A549 (cell line): ENCODE results near the gene AUTS2.

Source experiments
- BHLHE40 ChIP-seq: IDR thresholded peaks from 2 replicates; pipeline ENCODE4 v1.6.1; 2012; ENCODE audit warnings: low read depth, low read length, inconsistent platforms
- CBX2 ChIP-seq: fragments of 200-600 bp; sonication (generic); IDR thresholded peaks from 2 replicates; pipeline ENCODE4 v1.6.1; 2016; ENCODE audit warnings: low read depth, mild to moderate bottlenecking, borderline replicate concordance
- CHD4 ChIP-seq: fragments of 200-600 bp; sonication (generic); IDR thresholded peaks from 2 replicates; pipeline ENCODE4 v1.6.1; 2016; ENCODE audit warnings: antibody characterized with exemption, mild to moderate bottlenecking, borderline replicate concordance
- EP300 ChIP-seq, 2 experiments: fragments of >200 bp; sonication (Bioruptor Twin); formaldehyde crosslinking; IDR thresholded peaks; 2 replicates in 1 of 2; 3 replicates in 1 of 2; pipeline ENCODE4 v1.6.1; 2016 to 2017
- MAFK ChIP-seq: fragments of 450-650 bp; IDR thresholded peaks from 2 replicates; pipeline ENCODE4 v1.6.1; 2014; ENCODE audit not compliant: partially characterized antibody
- MYC ChIP-seq: IDR thresholded peaks from 2 replicates; pipeline ENCODE4 v1.6.1; 2012; ENCODE audit warnings: mild to moderate bottlenecking, inconsistent platforms, low read length, improper control_type of control experiment, borderline replicate concordance
- NPAS2 ChIP-seq: fragments of 250-450 bp; sonication (Bioruptor Pico); IDR thresholded peaks from 2 replicates; pipeline ENCODE4 v1.8.0; 2022; ENCODE audit warnings: mild to moderate bottlenecking, moderate library complexity, borderline replicate concordance
- PBX3 ChIP-seq: IDR thresholded peaks from 2 replicates; pipeline ENCODE4 v1.6.1; 2012
- PHF8 ChIP-seq: fragments of 200-600 bp; sonication (generic); IDR thresholded peaks from 2 replicates; pipeline ENCODE4 v1.6.1; 2016; ENCODE audit warnings: low read depth, mild to moderate bottlenecking, antibody characterized with exemption, moderate library complexity, borderline replicate concordance
- POLR2A ChIP-seq: IDR thresholded peaks from 2 replicates; pipeline ENCODE4 v1.6.1; 2012; ENCODE audit warnings: mild to moderate bottlenecking, low read length
- TF ChIP-seq, protein P1 (sequence below): fragments of >200 bp; sonication (Bioruptor Twin); formaldehyde crosslinking; IDR thresholded peaks from 3 replicates; pipeline ENCODE4 v1.5.1; 2016
- TF ChIP-seq, protein P2 (sequence below): fragments of 200-600 bp; sonication (generic); IDR thresholded peaks from 2 replicates; pipeline ENCODE4 v1.6.1; 2016; ENCODE audit warnings: antibody characterized with exemption, mild to moderate bottlenecking, moderate library complexity
- TF ChIP-seq, protein P3 (sequence below): IDR thresholded peaks from 2 replicates; pipeline ENCODE4 v1.6.1; 2012
- TF ChIP-seq, protein P4 (sequence below): fragments of 250-450 bp; sonication (Bioruptor Pico); IDR thresholded peaks from 2 replicates; pipeline ENCODE4 v1.5.0; 2020; ENCODE audit warnings: low read depth, mild to moderate bottlenecking, moderate library complexity

DNA sequence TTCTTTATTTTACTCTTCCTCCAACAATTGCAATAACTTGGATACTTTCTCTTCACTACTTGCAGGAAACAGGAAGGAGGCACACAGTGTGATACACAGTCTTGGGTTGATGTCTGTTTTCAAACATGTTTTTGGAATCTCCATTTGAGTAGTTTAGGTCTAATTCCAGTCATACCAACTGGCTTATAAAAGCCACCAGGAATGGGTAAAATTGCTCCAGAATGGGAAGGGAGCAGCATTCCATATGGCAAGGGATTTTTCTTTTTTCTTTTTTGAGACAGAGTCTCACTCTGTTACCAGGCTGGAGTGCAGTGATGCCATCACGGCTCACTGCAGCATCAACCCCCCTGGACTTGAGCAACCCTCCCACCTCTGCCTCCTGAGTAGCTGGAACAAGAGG lies 988.5 kb downstream of the AUTS2 start:
- TF ChIP-seq, protein P1, sequence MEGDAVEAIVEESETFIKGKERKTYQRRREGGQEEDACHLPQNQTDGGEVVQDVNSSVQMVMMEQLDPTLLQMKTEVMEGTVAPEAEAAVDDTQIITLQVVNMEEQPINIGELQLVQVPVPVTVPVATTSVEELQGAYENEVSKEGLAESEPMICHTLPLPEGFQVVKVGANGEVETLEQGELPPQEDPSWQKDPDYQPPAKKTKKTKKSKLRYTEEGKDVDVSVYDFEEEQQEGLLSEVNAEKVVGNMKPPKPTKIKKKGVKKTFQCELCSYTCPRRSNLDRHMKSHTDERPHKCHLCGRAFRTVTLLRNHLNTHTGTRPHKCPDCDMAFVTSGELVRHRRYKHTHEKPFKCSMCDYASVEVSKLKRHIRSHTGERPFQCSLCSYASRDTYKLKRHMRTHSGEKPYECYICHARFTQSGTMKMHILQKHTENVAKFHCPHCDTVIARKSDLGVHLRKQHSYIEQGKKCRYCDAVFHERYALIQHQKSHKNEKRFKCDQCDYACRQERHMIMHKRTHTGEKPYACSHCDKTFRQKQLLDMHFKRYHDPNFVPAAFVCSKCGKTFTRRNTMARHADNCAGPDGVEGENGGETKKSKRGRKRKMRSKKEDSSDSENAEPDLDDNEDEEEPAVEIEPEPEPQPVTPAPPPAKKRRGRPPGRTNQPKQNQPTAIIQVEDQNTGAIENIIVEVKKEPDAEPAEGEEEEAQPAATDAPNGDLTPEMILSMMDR: no peak
- TF ChIP-seq PBX3 (no peak), MYC (no peak), BHLHE40 (no peak), CBX2 (no peak), MAFK (no peak), NPAS2 (CRISPR knock-in tag) (no peak), CHD4 (no peak), POLR2A (no peak), PHF8 (no peak), EP300 (IDR thresholded peaks at IDR 0.05) (no peak)
- TF ChIP-seq, protein P2, sequence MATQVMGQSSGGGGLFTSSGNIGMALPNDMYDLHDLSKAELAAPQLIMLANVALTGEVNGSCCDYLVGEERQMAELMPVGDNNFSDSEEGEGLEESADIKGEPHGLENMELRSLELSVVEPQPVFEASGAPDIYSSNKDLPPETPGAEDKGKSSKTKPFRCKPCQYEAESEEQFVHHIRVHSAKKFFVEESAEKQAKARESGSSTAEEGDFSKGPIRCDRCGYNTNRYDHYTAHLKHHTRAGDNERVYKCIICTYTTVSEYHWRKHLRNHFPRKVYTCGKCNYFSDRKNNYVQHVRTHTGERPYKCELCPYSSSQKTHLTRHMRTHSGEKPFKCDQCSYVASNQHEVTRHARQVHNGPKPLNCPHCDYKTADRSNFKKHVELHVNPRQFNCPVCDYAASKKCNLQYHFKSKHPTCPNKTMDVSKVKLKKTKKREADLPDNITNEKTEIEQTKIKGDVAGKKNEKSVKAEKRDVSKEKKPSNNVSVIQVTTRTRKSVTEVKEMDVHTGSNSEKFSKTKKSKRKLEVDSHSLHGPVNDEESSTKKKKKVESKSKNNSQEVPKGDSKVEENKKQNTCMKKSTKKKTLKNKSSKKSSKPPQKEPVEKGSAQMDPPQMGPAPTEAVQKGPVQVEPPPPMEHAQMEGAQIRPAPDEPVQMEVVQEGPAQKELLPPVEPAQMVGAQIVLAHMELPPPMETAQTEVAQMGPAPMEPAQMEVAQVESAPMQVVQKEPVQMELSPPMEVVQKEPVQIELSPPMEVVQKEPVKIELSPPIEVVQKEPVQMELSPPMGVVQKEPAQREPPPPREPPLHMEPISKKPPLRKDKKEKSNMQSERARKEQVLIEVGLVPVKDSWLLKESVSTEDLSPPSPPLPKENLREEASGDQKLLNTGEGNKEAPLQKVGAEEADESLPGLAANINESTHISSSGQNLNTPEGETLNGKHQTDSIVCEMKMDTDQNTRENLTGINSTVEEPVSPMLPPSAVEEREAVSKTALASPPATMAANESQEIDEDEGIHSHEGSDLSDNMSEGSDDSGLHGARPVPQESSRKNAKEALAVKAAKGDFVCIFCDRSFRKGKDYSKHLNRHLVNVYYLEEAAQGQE: no peak
- TF ChIP-seq, protein P3, sequence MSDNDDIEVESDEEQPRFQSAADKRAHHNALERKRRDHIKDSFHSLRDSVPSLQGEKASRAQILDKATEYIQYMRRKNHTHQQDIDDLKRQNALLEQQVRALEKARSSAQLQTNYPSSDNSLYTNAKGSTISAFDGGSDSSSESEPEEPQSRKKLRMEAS: no peak
- TF ChIP-seq, protein P4, sequence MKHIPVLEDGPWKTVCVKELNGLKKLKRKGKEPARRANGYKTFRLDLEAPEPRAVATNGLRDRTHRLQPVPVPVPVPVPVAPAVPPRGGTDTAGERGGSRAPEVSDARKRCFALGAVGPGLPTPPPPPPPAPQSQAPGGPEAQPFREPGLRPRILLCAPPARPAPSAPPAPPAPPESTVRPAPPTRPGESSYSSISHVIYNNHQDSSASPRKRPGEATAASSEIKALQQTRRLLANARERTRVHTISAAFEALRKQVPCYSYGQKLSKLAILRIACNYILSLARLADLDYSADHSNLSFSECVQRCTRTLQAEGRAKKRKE (CRISPR knock-in tag): no peak
